Amniotic stem cell (primary cell): ENCODE data around the gene CDRT15.
"Not testable (repeated sequence)": the region's sequence is repeated elsewhere in the genome, so short reads cannot be mapped to it uniquely, and the experiment has no call there.

Experiments used
- DNase-seq: peaks from one replicate; lab custom pipeline; 2025; lab: John Stamatoyannopoulos, UW

CDRT15 gene

DNA sequence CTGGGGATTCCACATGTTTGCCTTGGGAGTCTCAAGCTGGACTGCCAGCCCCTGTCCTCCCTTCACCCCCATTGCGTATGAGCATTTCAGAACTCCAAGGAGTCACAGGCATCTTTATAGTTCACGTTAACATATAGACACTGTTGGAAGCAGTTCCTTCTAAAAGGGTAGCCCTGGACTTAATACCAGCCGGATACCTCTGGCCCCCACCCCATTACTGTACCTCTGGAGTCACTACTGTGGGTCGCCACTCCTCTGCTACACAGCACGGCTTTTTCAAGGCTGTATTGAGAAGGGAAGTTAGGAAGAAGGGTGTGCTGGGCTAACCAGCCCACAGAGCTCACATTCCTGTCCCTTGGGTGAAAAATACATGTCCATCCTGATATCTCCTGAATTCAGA, 28.9 kb downstream of the CDRT15 start:
- DNase-seq, result no peak

DNA sequence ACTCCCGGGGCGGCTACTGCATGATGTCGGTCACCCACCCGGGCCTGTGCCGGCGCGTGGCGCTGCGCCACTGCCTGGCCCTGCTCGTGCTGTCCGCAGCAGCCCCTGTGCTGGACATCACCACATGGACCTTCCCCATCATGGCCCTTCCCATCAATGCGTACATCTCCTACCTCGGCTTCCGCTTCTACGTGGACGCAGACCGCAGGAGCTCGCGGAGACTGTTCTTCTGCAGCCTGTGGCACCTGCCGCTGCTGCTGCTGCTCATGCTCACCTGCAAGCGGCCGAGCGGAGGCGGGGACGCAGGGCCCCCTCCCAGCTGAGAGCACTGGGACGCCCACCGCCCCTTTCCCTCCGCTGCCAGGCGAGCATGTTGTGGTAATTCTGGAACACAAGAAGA, 29.8 kb downstream of the CDRT15 start:
- no peak for DNase-seq

DNA sequence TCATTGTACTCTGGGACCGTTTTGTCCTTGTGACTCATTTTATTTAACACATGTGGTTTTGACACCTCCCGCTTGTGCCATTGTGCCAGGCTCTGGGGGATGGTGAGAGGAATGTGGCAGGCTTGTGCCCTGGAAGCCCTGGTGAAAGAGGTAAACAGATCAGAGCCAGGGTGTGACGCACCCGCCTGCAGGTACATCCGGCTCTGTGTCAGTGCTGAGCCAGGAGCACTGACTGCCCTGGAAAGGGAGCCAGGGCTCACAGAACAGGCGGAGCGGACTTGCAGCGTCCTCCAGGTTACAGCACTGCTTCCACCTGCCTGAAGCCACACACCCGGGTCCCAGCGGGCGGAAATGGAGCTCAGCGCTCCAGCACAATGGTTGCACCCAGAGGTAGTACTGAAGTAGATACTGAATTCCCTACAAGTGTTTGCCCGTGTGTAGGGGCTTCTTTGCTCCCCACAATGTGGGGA, 30.6 kb downstream of the CDRT15 start:
- DNase-seq, result no peak

DNA sequence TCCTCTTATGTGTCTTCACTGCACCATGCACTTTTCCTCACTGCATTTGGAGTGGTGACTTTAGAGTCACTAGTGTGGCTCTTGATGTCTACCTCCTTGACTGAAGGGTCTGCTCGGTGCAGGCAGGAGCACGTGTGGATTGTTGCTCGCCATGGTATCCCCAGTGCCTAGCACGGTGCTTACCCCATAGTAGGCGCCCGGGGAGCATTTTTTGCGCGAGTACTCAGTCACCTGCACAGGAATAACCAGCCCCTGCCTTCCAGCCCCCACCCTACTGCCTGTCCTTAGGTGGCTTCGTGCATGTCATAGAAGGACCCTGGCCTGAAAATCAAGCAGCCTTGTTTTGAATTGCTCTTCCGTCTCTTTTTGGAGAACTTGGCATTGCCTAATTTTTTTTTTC, 31.3 kb downstream of the CDRT15 start:
- no peak for DNase-seq

DNA sequence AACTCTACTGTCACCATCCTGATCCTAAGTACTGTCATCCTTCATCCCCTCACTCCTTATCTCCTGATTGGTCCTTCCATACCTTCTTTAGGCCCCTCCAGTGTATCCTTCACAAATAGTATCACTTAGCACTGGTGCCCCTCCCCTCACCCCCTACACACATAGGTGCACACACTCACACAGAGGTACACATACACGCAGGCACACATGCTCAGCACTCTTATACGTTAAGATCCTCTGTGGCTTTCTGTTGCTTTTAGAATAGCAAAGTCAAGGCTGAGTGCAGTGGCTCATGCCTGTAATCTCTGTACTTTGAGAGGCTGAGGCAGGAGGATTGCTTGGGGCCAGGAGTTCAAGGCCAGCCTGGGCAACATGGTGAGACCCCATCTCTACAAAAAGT, 32.1 kb downstream of the CDRT15 start:
- no peak for DNase-seq

DNA sequence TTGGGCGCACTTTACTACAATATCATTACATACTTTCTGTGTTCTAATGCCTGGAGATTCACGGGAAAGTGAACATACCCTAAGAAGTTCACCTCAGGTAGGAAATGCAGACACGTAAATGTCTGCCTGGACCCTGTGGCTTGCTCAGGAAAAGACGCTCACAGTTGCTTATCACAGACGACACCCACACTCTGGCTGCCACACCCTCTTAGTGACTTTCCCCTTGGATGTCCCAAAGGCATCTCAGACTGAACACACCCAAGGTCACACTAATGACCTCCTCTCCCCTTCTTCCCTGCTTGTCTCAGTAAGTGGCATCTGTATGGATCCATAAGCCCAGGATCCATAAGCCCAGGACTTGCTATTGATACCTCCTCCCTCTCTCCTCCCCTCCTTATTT, 32.6 kb downstream of the CDRT15 start:
- DNase-seq, result no peak

DNA sequence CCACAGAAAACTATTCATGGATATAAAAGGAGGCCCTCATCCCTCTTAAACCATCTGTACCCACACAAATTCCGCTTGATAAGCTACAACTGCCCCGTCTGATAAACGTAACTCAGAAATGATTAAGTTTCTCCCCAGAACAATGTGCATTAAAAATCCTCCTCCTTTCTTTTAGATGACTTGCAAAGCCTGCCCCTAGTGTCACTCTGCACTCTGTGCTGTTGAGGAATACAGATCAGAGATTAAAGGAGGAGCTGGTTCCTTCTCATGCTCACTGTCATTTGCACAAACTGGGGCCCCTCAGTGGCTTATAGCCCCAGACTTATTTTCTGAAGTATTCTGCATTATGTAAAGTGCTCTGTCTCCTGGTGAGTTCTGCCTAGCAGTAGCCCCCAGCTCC, 33.3 kb downstream of the CDRT15 start:
- DNase-seq, result no peak

DNA sequence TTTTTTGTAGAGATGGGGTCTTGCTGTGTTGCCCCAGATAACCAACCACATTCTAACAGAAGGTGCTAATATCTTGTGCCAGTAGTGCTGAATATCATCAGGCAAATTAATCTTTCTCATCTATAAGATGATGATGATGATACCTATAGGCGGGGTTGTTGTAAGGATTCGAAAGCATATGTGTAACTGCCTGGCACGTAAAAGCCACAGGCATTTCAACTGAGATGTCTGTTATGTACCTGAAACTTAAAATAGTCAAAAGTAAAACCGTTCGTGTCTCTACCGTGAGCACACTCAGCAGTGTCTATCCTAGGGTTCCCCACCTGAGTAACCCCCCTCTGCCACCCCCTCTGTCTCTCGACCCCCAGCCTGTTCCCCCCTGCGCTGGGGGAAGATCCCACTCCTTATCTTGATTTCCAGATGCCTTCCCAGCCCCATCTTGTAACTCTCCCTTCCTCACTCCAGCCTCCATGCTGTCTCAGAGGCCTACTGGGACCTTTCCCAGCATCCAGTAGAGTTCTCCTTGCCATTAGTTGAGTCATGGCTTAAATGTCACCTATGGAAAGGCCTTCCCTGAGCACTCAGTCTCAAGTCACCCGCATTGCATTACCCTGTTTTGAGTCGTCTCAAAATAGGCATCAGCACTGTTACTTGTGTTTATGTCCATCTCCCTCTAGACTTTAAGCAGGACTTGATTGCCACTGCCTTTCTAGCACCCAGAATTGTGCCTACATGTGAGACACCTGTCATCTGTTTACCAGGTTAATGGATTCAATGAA, 34.1 kb downstream of the CDRT15 start:
- no peak for DNase-seq

DNA sequence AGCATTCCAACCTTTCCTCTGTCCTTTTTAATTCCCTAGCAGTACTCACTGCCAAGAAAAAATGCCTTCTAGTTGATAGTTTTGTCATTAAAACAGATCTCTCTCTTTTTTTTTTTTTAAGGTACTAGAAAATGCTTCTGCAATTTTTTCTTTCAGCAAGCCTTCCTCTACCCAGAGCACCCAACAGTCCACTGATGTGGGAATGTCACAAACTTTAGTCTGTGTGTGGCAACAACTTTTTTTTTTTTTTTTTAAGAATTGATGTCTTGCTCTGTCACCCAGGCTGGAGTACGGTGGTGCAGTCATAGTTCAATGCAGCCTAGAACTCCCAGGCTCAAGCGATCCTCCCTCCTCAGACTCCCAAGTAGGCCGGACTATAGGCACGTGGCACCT, 34.7 kb downstream of the CDRT15 start:
- DNase-seq, result no peak

DNA sequence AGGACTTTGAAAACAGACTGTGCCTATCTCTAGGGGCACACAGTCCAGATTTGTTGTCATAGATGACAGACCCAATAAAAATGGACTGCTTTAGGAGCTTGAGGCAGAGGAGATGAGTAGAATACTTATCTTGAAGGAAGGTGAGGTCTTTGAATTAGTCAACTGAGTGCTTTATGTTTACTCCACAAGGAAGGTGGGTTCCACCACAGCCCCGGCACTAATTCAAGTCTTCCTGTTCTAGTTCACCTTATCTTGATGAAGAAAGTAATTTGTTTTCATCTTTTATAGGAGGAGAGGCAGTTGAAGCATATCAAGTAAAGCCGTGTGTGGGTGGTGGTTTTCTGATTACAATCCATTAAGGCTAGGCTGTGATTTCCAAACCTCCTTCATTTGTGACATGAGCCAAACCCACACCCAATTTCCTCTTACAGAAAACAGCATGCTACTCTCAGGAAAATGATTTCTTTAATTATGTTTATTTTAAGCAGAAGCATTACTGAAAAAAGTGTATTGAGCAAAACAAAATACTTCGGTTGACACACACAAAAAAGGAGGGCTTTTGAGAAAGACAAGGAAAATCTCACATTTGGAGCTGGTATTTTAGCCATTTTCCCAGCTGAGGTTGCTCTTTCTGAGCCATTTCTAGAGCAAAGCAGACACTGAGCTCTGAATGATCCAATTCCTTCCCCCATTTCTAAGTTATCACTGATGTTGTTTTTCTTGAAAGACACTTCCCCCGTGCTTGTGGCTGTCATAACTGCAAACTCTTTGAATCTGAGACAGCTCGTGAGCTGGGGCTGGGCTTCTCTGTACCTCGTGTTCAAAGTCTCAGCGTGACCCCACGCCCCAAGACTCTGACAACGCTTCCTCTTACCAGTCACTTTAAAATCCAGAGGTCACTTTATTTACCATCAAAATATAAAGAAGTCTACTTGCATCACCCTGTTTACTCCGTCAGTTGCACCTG, 35.4 kb downstream of the CDRT15 start:
- DNase-seq, result no peak

DNA sequence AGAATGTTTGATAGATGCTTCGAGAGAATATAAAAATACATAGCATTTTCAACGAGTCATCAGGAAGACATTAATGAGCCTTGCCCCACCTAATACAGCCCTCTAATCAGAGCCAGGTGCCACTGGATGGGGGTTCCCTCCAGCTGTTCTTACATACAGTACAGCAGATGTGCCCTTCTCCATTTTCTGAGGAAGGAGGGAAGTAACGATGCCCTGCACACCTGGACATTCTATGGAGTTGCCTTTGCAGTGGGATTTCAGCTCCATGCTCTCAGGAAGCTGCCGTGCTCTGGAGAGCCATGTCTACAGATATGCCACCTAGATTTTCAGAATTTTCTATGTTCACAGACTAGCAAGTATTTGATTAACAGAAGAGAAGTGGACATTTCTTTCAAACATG, 36.3 kb downstream of the CDRT15 start:
- no peak for DNase-seq

DNA sequence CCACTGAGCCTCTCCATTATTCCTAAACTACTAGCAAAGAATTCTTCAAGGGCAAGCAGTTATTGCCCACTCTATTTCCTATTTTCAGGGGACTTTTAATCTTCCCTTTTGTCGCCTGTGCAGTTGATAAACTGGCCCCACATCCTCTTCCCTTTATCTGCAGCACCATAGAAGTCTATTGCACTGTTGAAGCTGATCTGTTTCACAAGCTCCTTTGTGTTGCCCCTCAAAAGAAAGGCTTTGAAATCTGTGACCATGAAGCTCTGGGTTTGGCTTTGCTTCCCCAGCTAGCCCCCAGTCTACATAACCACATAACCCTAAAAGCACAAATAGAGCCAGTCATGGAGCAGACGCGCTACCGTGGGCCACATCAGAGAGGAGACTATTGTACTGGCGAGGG, 37.1 kb downstream of the CDRT15 start:
- DNase-seq, result no peak

DNA sequence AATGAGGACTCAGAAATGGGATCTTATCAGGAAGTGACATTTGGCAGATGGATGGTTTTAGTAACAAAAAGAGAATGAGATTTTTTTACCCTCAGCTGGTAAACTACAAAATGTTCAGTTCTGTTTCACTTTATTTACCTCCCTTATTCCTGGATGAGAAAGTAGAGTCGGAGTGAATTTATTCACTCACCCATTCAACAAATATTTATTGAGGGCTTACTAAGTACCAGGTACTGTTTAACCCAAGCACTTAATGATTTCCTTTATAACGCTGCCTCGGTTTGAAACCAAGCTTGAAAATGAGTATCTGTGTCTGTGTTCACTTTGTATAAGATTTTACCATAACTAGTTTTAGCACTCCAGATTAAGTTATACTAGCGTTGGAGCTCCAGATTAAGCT, 38.1 kb downstream of the CDRT15 start:
- no peak for DNase-seq

DNA sequence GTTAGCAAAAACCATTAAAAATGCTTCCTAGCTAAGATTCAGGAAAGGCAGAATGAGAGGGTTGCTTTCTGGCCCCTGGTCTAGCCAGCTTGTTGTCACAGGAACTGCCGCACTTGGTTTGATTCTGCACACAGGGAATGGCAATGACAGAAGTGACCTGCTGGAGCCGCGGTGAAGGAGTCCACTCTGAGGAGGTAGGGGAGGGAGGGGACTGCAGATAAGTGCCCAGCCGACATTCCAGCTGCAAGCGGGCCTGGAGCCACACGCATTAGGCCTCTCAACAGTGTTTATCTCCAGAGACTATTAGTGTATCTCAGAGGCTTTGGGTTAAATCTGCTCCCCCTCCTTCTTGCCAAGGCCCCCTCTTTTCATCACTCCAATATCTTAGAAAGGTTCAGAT, 38.6 kb downstream of the CDRT15 start:
- DNase-seq, result no peak

DNA sequence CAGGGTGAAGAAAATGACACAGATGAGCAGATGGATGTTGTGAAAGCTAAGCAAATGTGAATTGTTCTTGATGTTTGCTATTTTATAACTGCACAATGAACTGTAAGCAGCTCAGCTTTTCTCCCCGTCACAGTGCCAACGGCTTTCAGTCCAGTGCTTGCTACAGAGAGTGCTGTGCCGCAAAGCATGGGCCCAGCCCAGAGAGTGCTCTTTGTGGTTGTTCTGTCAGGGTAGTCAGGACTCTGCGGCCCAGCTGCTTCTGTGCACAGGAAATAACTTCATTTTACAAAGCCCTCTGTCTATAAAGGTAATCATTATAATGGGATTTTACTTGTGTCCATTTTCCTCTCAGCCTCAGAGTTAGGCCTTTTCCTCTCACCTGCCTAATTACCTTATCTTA, 39.1 kb downstream of the CDRT15 start:
- no peak for DNase-seq

DNA sequence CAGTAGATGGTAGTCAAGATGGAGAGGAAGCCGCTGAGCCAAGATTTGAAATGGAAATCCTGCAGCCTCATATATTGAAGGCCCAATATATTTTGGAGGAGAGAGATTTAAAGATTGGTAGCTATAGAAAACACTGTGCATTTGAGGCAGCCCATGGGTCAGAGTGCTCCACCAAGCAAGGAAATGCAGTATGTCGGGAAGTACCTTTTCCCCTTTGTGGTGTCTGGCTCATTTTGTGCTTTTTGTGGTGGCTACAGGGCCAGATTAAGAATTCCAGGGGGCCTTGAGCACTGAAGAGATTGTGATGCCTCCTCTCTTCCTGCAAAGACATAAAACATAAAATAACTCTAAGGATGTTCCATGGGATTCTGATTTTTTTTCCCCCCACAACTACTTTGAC, 39.6 kb downstream of the CDRT15 start:
- DNase-seq, result no peak

DNA sequence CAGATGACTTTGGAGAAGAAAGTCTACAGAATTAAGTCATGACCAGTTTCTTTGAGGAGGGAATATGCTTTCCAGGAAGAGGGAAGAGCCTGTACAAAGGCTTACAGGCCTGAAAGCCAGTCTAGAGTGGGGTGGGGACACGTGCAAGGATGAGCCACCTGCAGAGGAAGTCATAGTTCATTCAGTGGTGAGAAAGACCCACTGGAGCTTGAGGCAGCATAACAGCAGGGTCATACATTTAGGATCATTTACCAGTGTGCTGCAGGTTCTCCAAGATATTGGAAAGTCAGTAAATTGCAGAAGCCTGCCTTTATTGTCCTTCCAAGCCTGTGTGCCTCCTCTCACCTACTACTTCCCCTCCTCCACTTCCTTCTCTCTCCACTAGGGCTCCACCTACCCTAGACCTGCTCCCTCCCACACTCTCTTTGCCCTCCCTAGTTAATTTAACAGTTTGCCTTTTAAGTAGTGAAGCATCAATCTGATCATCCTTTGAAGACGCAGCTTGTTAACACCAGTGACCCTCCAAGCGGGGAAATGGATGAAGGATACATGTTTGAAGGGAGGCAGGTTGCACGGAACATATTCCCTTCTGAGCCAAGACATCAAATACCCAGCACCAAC, 40.2 kb downstream of the CDRT15 start:
- DNase-seq, result no peak

DNA sequence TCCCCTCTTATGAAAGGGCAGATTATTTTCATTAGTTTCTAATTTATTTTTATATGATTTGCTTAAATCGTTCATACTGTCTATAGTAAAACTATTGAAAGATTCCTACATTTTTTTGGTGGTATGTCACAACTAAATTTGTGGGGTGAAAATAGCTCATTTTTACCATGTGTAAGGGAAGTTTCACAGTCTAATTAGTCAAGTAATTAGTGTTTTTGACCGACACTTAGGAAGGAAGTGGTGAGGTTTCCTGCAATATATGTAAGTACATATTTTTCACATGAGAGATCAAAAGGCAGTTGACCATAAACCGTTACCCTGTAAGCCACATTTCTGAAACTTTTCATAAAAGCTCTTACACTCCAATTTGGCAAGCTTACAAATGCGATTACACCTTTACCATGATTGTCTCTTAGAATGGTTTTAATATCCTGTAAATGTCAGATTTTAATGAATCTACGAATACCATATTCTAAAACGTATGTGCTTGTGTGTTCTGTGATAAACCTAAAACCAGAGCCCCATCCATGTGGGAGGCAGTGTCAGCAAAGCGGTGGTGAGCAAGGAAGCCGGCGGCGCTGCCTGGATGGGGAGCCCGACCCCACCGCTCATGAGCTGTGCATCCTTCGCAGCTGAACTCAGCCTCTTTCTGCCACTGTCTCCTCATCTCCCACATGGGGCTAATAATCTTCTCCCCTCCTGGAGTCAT, 43.9 kb downstream of the CDRT15 start:
- not testable (repeated sequence) for DNase-seq

DNA sequence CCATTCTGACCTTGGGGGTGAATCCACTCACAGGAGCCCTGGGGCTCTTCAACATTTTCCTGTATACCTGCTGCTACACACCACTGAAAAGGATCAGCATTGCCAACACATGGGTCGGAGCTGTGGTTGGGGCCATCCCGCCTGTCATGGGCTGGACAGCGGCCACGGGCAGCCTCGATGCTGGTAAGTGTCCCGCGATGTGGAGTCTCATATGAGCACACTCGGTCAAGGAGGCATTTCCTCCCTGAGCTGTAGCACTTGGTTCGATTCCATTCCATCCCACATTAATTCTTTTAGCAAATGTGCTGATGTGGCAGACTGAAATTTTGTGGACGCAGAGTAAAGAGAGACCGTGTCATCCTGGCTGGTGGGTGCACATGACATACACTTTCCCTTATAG, 44.6 kb downstream of the CDRT15 start:
- not testable (repeated sequence) for DNase-seq

DNA sequence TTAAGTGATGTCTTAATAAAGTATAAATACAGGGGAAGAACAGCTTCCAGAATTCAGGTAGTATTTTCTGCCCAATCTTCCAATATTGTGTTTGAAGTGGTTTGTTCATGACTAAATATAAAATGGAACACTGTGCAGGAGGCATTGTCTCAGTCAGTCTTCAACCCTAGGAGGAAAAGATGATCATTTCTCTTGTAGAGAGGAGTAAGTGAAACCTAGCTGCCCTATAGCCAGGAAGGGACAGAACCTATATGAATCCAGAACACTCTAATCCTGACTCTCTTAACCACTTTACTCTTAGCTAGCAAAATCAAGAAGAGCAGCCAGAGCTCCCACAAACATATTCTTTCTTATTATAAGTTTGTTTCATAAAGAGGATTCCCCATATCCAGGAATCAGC, 45.2 kb downstream of the CDRT15 start:
- DNase-seq, result not testable (repeated sequence)

DNA sequence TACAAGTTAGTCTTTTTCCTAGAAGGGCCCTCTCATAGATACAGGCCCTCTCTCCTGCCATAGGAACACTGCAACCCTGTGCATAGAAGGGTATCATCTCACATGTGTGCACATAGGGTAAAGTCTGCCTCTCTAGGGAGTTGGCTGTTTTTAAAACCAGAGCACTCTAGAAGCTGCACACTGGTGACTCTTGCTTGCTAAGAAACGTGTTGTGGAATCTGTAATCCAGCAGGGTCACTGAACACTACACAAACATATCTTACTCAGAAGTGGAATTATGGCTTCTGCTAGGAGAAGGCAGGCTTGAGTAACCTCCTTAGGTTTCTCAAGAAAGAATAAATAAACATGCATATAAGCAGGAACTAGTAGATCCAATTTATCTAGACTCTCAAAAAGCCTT, 45.9 kb downstream of the CDRT15 start:
- not testable (repeated sequence) for DNase-seq

DNA sequence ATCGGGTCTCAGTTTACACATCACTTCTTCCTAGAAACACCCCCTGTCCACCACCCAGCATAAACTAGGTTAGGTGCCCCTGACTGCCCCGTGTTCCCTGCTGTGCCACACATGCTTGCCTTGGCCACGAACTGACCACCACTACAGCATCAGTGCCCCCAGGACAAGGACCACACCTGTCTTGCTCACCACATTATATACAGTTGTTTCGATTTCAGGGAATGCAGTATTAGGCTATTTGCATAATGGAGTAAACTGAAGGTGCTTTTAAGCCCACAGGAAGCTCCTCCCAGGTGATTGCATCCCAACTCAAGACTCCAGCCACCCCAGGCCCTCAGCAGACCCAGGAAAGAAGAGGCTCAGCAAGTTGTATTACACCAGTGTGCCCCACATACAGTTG, 50.2 kb downstream of the CDRT15 start:
- DNase-seq, result not testable (repeated sequence)
